AG20443 (cell line): Measurements from ENCODE around the gene DUT.
"Not testable (repeated sequence)": the region's sequence is repeated elsewhere in the genome, so short reads cannot be mapped to it uniquely, and the experiment has no call there.

Source experiments
- DNase-seq: peaks from one replicate; pipeline ENCODE4 v3.0.0; 2012; ENCODE audit warnings: low spot score, mixed read lengths

DUT gene

DNA sequence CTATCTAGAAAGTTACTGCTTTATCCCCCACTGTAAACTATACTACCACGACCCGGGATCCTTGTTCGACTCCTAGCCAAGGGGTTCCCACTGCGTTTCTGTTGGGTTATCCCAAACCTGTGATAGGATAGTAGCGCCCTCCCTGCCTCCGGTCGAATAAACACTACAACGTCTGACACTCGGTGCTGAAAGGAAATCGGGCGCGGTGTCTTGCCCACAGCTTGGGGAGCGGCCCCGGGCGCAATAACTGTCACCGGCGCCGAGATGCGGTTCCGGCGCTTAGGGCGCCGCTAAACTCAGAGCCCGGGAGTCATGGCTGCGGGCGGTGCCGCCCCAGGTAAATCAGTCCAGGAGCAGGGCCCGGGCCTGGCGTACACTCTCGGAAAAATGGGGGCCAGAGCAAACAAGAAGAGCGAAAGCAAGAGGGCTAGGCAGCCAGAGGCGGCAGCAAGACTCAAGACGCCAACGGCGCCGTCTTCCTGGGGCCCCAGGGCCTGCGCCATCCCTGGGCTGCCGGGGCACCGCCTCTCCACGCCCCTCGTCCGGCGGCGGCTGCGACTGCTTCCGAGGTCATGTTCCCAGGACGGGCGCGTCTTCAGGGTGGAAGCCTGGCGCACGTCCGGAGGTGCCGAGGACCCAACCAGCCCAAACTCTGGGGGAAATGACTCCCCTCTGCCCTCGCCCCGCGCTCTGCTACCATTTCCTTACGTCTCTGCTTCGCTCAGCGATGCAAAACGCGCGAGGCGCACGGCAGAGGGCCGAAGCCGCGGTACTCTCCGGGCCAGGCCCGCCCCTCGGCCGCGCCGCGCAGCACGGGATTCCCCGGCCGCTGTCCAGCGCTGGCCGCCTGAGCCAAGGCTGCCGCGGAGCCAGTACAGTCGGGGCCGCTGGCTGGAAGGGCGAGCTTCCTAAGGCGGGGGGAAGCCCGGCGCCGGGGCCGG lies at the start of gene DUT:
Gene DUT (plus strand): TSS at position 575 of the 941 bp plus-strand sequence. CDS start 87 bp downstream, at position 662.
- peak; percentile 93 for DNase-seq

DNA sequence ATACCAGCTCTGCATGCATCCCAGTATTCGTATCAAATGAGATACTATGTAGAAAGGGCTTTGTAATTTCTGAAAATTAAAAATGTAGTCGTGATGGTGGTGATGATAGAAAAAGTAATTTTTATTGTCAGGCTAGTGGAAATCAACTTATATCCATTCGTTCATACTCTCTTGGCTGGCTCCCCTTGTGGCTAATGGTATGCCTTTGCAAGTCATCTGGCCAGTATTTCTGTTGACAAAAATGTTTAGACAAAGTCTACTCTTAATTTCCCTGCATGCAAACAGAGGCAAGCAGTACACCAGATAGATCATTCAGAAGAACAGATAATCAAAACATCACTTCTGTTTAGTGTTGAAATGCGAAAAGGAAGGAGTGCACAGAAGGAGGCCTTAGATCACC lies 49.6 kb upstream of the DUT start:
- DNase-seq: no peak

- DNase-seq: no peak
Measured at GRCh38 chr15:48282216-48282615, 49.0 kb upstream of the DUT start.

DNA sequence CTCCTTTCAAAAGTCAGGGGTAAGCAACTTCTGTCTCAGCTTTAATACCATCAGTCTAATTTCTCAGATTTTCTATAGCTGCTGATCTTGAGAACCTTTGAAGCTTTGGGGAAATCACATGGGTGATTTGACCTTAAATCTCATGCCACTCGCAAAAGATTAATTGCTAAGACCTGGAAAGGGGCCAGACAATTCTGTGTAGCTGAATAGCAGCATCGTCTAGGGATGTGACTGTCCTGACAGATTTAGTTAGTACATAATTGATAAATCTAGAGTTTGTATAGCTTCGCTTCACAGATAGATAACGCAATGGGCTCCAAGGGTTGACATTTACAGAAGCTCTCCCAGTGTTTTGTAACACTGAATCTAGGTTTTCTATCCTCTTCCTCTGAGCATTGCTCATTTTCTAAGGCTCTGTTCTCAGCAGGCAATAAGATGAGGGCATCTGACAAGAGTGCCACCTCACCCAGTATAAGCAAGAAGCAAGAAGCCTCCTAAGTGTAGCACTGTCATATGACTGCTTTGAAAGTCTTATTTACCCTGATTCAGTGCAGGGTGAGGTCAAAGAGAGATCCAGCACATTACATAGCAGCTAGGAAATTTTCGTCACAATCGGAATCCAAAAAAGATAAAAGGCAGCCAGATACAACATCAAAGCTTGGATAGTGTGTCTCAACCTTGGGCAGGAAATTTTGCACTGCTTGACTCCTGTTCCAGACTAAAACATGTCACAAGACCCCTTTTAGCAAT lies 47.7 kb upstream of the DUT start:
- no peak for DNase-seq

DNA sequence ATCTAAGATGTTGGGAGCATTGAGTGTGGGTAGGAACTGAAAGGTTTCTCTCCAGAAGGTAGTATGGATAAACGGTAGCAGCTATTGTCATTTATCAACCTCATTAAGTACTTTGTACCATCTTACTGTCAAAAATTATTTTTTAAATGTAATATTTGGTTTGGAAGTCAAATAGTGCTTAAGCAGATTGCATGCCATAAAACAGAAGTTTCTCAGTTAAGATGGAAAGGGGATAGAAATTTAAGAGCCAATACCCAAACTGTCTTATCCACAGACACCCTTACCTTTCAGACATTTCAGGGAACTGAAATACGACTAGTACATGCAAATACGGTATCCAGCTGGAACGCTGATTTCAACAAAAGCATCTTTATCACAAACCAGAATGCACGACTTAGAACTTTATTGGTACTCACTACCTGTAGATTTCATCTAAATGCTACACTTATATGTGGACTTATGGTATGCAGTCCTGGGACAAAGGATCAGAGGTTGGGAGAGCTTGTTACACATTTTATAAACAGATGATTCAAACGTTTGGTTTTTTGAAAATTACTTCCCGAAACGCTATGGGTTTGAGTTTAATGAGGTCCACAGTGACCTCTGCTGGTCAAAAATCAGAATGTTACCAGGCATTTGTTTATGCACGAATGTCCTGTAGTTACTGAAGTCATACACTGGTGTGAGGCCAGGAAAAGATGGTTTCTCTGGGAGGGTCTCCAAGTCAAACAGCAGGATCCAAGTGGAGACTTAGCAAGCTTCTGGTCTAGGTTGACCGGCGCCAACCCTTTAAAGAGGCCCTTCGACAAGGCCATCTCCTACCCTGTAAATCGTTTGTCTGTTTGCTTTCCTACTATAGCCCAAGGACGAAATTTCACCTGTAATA lies 45.7 kb upstream of the DUT start:
- DNase-seq: peak; percentile 81

- DNase-seq: no peak
Measured at GRCh38 chr15:48289628-48290027, 41.6 kb upstream of the DUT start.

- no peak for DNase-seq
Measured at GRCh38 chr15:48292458-48292857, 38.8 kb upstream of the DUT start.

DNA sequence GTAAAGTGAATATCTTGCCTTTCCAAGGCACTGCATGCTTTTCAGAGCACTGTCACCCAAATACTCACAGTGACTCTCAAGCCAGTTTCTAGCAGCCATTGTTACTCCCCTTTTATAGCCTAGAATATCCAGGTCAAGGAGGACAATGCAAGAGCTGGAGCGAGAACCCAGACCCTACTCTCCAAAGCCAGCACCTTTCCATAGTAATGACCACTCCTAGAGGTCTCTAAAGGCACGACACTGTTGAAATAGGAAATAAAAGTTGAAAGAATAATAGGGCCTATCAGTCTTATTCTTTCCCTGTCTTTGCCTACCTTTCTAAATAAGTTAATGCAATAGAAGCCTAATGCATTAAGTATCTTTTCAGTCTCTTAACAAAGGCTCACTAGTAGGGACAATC lies 33.6 kb upstream of the DUT start:
- no peak for DNase-seq

DNA sequence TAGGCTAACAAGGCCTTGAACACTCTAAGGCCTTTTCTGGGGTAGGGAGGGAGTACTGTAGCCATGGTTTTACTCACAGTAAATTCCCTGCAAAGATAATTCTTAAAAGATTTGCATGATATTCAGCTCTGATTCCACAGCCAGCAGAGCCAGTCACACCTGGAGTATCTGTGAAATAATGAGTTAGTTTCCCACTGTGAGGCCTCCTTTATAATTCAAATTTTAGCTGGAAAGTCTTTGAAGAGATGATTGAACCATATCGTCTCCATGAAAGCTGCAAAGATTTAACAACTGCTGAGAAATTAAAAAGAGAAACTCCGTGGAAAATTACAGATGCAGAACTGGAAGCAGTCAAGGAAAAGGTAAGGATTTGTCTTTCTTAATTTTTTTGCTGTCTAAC lies 32.3 kb upstream of the DUT start:
- no peak for DNase-seq

- DNase-seq: no peak
Measured at GRCh38 chr15:48300038-48300437, 31.2 kb upstream of the DUT start.

GRCh38 chr15:48304398-48304797 lies 26.8 kb upstream of the DUT start:
- DNase-seq: no peak

DNA sequence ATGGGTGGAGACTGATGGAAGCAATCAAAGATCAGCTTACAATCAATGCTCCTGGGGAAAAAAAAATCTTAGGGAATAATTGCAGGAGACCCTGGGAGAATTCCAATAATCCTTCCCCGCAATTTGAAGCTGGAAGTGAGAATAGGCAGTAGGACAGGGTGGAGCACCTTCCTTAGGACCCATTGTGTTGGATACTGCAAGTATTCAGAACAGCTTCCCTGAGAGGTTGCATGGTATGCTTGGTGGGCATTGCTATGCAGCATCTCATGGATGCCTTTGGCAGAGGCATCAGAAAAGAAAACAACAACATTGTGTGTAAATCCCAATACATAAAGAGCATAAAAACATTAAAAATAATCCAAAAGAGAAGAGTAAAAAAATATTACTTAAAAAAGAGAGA lies 24.6 kb upstream of the DUT start:
- no peak for DNase-seq

DNA sequence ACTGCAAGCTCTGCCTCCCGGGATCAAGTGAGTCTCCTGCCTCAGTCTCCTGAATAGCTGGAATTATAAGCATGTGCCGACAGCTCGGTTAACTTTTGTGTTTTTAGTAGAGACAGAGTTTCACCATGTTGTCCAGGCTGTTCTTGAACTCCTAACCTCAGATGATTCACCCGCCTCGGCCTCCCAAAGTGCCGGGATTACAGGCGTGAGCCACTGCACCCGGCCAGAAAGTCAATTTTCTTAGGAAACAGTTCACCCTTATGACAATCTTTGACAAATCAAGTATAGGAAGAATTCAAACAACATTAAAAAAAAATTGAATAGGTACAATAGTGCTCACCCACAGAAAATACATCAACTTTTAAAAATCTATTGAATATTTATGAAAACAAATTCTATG lies 23.6 kb upstream of the DUT start:
- no peak for DNase-seq

- no peak for DNase-seq
Measured at GRCh38 chr15:48309740-48310139, 21.5 kb upstream of the DUT start.

GRCh38 chr15:48313216-48313615 lies 18.0 kb upstream of the DUT start:
- no peak for DNase-seq

GRCh38 chr15:48315041-48315440 lies 16.2 kb upstream of the DUT start:
- no peak for DNase-seq

DNA sequence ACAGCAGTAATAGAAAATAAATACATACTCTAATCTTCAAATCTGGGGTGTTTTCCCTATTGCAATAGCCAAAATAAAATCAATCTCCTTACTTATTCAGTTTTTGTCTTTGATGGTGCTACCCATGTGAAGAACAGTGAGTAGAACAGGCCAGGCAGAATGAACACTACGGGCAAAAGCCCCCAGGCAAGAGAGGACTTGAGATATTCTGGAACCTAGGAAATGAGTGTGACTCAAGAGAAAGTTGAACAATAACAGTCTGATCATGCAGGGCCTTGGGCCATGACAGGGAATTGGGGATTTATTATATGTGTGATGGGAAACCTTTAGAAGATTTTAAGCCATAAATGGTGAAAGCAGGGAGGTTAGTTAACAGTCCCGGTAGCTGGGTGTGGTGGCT lies 14.0 kb upstream of the DUT start:
- DNase-seq: no peak

DNA sequence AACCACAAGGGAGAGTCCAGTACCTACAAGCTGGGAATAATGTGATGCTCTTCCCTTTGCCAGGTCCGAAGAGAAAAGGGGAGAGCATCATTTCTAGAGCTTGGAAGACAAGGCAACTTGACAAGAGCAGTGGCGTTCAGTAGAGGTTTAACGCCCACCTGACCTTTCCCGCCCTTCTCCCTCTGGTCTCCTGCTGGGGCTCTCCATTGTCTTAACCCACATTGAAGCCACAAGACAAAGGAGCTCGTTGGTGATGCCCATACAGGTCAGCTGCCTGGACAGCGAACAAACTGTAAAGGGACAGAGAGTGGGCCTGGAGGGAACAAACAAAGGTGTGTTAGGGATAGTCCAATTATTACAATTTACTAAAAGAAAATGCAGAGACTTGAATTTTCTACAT lies 13.1 kb upstream of the DUT start:
- no peak for DNase-seq

GRCh38 chr15:48323294-48323693 lies 7.9 kb upstream of the DUT start:
- DNase-seq: no peak

- no peak for DNase-seq
Measured at GRCh38 chr15:48324949-48325348, 6.3 kb upstream of the DUT start.

- DNase-seq: no peak
Measured at GRCh38 chr15:48325400-48325799, 5.8 kb upstream of the DUT start.

- DNase-seq: not testable (repeated sequence)
Measured at GRCh38 chr15:48326180-48326579, 5.0 kb upstream of the DUT start.
